ENCODE data around the gene HOMER3. TPM values are rescaled to one million over a fixed set of nuclear protein-coding genes. Genes with fewer than 3 reads are reported as not detected.

HOMER3 gene
- total and polyA plus RNA-seq, 2 experiments from 2014 or later = 16.7 to 38.4 TPM

GRCh38 chr19:18951721-18952281 lies 10.8 kb upstream of the HOMER3 start:
- no peaks in the 10 kb centered on the region for H3K4me1 Mint-ChIP-seq
- H3K79me2 ChIP-seq (replicated peaks; ENCODE audit: insufficient read depth) = no peaks in the 10 kb centered on the region
- peaks cover 4% of the 10 kb centered on the region; the same call in 2 of the 3 replicates for H3K36me3 Mint-ChIP-seq (ENCODE audit: low read depth)
- ATAC-seq (no peak), DNase-seq (ENCODE audit: low spot score) (no peak)
- no peaks in the 10 kb centered on the region for H3K4me1 ChIP-seq (ENCODE audit: insufficient read depth)
- H3K4me3 Mint-ChIP-seq = no peak overlapping the region; the same call in 2 of the 3 replicates
- no peaks in the 10 kb centered on the region for H3K36me3 ChIP-seq (ENCODE audit: insufficient read depth)
- no peak overlapping the region for H3K4me2 ChIP-seq
- peaks cover 10% of the 10 kb centered on the region for H3K27me3 Mint-ChIP-seq (ENCODE audit: insufficient read depth, low read depth, poor library complexity)
- no peaks in the 10 kb centered on the region for H3K9me2 ChIP-seq (ENCODE audit: insufficient read depth)
- H3K27me3 ChIP-seq (ENCODE audit: insufficient read depth) = no peaks in the 10 kb centered on the region
- no peak for TF ChIP-seq EZH2 (IDR thresholded peaks at IDR 0.05; ENCODE audit: low read depth, unreplicated experiment)
- TF ChIP-seq ETS1 (IDR thresholded peaks at IDR 0.05) = no peak
- no peak for TF ChIP-seq ZNF114 (CRISPR knock-in tag; IDR thresholded peaks at IDR 0.05)
- TF ChIP-seq NANOG (IDR thresholded peaks at IDR 0.05; ENCODE audit: borderline replicate concordance) = no peak
- H3K4me3 ChIP-seq = no peak overlapping the region
- H4K20me1 ChIP-seq (replicated peaks; ENCODE audit: insufficient read depth) = no peaks in the 10 kb centered on the region
- no peak overlapping the region for H3K27ac ChIP-seq (ENCODE audit: low read depth)
- H3K9me3 Mint-ChIP-seq = peaks cover 4% of the 10 kb centered on the region; the same call in 1 of the 3 replicates
- H3F3A ChIP-seq (replicated peaks; ENCODE audit: low read depth) = no peaks in the 10 kb centered on the region
- H2AFZ ChIP-seq = no peak overlapping the region
- H3K27ac Mint-ChIP-seq = no peak overlapping the region; the same call in 1 of the 2 replicates

DNA sequence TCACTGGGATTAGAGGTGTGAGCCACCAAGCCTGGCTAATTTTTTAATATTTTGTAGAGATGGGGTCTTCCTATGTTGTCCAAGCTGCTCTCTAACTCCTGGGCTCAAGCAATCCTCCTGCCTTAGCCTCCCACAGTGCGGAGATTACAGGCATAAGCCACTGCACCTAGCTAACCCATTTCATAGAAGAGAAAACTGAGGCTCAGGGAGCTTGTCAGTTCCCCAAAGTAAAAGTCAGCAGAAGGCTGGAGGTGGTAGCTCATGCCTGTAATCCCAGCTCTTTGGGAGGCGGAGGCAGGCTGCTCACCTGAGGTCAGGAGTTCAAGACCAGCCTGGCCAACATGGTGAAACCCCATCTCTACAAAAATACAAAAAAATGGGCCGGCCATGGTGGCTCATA lies 8.8 kb upstream of the HOMER3 start:
- Histone ChIP-seq H3K4me1 (ENCODE audit: insufficient read depth) (no peaks in the 10 kb centered on the region), H3K9me2 (ENCODE audit: insufficient read depth) (no peaks in the 10 kb centered on the region), H2AFZ (no peak overlapping the region), H4K20me1 (replicated peaks; ENCODE audit: insufficient read depth) (no peaks in the 10 kb centered on the region), H3K4me2 (no peak overlapping the region), H3K36me3 (ENCODE audit: insufficient read depth) (no peaks in the 10 kb centered on the region), H3K27me3 (ENCODE audit: insufficient read depth) (no peaks in the 10 kb centered on the region), H3F3A (replicated peaks; ENCODE audit: low read depth) (no peaks in the 10 kb centered on the region), H3K4me3 (no peak overlapping the region), H3K27ac (ENCODE audit: low read depth) (no peak overlapping the region), H3K79me2 (replicated peaks; ENCODE audit: insufficient read depth) (no peaks in the 10 kb centered on the region)
- H3K27me3 Mint-ChIP-seq (ENCODE audit: insufficient read depth, low read depth, poor library complexity) = peaks cover 9% of the 10 kb centered on the region
- DNase-seq (ENCODE audit: low spot score) = no peak
- no peak overlapping the region for H3K4me3 Mint-ChIP-seq
- TF ChIP-seq EZH2phosphoT487 (IDR thresholded peaks at IDR 0.05; ENCODE audit: unreplicated experiment) = no peak
- peaks cover under 1% of the 10 kb centered on the region; the same call in 1 of the 3 replicates for H3K9me3 Mint-ChIP-seq
- no peaks in the 10 kb centered on the region for H3K4me1 Mint-ChIP-seq
- peaks cover 9% of the 10 kb centered on the region for H3K36me3 Mint-ChIP-seq (ENCODE audit: low read depth)
- no peak for ATAC-seq
- no peak overlapping the region for H3K27ac Mint-ChIP-seq

DNA sequence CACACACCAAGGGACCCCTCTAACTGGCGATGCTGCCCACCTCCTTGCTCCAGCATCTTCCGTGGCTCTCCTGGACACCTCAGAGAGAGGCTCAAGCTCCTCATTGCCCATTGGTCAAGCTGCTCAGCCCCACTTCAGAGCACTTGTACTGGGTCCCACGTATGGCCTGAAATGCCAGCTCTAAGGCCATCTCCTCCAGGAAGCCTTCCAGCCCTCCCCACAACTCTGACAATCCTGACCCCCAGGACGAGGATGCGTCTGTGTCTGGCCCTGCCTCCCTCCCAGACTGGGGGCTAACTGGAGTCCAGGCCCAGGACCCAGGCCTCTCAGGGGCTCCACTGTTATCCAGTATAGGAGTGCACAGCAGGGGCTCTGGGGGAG lies 7.9 kb upstream of the HOMER3 start:
- DNase-seq (ENCODE audit: low spot score) = no peak
- Histone ChIP-seq H3K4me2 (no peak overlapping the region), H3K4me1 (ENCODE audit: insufficient read depth) (no peaks in the 10 kb centered on the region), H3K27ac (ENCODE audit: low read depth) (no peak overlapping the region), H3F3A (replicated peaks; ENCODE audit: low read depth) (no peaks in the 10 kb centered on the region), H3K36me3 (ENCODE audit: insufficient read depth) (no peaks in the 10 kb centered on the region), H3K4me3 (no peak overlapping the region), H4K20me1 (replicated peaks; ENCODE audit: insufficient read depth) (no peaks in the 10 kb centered on the region), H2AFZ (no peak overlapping the region), H3K9me2 (ENCODE audit: insufficient read depth) (no peaks in the 10 kb centered on the region), H3K27me3 (ENCODE audit: insufficient read depth) (no peaks in the 10 kb centered on the region), H3K79me2 (replicated peaks; ENCODE audit: insufficient read depth) (no peaks in the 10 kb centered on the region)
- peaks cover 12% of the 10 kb centered on the region for H3K27me3 Mint-ChIP-seq (ENCODE audit: insufficient read depth, low read depth, poor library complexity)
- no peak overlapping the region for H3K4me3 Mint-ChIP-seq
- TF ChIP-seq EZH2phosphoT487 (IDR thresholded peaks at IDR 0.05; ENCODE audit: unreplicated experiment) (no peak), ZNF114 (CRISPR knock-in tag; IDR thresholded peaks at IDR 0.05) (no peak), CREB1 (CRISPR knock-in tag; IDR thresholded peaks at IDR 0.05; ENCODE audit: low read depth) (no peak), STAT1 (IDR thresholded peaks at IDR 0.05; ENCODE audit: unreplicated experiment) (no peak)
- no peaks in the 10 kb centered on the region for H3K4me1 Mint-ChIP-seq
- H3K27ac Mint-ChIP-seq = no peak overlapping the region
- ATAC-seq = no peak
- H3K36me3 Mint-ChIP-seq (ENCODE audit: low read depth) = peaks cover 9% of the 10 kb centered on the region; the same call in 2 of the 3 replicates
- no peaks in the 10 kb centered on the region; the same call in 2 of the 3 replicates for H3K9me3 Mint-ChIP-seq

Measured in GM23338 (cell line).